Esophagus mucosa (tissue), 1 donor: ENCODE measurements around the gene SPSB4. TPM values are rescaled to one million over a fixed set of nuclear protein-coding genes. Genes with fewer than 3 reads are reported as not detected.
"Not testable (repeated sequence)": the region's sequence is repeated elsewhere in the genome, so short reads cannot be mapped to it uniquely, and the experiment has no call there.

Source experiments
- ATAC-seq: fragments of 200-7000 bp; cut with Tn5 transposase; one replicate; pipeline ENCODE4 v1.9.1; 2020
- total RNA-seq: library from RNA; stranded (reverse); gene quantifications from one replicate; pipeline ENCODE4 v1.2.4, GENCODE V29; 2023
- donor health status: DM: yes; HTN: yes; CAD: no.

Gene SPSB4
- total RNA-seq, 1 donor from 2014 or later: not detected

DNA sequence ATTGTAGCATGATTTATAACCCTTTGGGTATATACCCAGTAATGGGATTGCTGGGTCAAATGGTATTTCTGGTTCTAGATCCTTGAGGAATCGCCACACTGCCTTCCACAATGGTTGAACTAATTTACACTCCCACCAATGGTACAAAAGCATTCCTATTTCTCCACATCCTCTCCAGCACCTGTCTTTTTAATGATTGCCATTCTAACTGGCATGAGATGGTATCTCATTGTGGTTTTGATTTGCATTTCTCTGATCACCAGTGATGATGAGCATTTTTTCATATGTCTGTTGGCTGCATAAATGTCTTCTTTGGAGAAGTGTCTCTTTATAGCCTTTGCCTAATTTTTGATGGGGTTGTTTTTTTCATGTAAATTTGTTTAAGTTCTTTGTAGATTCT lies 66.8 kb downstream of the SPSB4 start:
- ATAC-seq: not testable (repeated sequence)

DNA sequence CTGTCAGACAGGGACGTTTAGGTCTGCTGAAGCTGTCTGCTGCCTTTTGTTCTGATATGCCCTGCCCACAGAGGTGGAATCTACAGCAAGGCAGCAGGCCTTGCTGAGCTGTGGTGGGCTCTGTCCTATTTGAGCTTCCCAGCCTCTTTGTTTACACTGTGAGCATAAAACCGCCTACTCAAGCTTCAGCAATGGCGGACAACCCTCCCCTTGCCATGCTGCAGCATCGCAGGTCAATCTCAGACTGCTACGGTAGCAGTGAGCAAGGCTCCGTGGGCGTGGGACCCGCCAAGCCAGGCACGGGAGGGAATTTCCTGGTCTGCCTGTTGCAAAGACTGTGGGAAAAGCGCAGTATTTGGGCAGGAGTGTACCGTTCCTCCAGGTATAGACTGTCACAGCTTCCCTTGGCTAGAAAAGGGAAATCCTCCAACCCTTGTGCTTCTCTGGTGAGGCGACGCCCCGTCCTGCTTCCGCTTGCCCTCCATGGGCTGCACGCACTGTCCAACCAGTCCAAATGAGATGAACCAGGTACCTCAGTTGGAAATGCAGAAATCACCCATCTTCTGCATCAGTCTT lies 71.4 kb downstream of the SPSB4 start:
- ATAC-seq: no peak

DNA sequence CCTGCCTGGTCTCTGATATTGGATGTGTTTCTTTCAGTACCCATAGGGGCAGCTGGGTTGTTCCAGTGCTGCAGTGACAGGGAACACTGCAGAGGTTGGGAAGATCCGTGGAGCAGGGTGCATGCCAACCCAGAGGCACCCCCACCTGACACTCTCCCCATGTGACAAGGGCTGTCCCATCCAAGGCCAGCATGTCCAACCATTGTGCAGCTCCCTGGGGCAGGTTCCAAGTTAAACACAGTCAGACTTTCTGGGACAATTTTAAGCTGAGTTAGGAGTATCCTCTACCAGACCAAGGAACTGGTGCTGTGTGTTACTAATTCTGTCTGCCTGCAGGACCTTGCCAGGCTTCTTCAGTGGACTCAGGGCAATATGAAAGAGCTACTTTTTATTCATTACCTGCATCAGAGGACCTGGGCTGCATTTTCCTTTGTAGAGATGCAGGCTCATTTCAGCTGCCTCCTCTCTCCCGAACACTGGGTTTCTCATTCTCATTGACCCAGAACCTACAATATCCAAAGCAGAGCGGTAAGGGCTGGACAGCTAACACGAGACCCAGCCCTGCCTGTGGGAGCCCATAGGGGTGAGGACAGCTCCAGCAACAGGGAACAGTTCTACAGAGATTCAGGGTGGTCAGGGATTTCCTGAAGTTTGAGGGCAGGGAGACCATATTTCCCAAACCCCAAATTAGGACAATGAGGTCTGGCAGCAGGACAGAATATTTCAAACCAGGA lies 72.7 kb downstream of the SPSB4 start:
- no peak for ATAC-seq

DNA sequence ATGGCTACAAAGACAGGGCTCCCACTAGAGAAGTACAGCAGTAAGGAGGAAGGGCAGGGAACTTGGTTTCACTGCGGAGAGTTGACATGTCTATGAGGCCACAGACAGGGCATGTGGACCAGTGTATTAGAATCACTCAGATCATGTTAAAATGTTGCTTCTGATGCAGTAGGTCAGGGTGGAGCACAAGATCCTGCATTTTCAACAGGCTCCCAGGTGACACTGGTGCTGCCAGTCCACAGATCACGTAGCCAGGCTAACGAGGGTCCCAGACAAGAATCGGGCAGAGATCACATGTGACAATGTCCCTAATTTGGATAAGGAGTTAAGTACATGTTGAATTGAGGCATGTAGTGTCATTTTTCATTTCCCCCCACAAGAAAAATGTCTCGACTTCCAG lies 73.6 kb downstream of the SPSB4 start:
- ATAC-seq: no peak

DNA sequence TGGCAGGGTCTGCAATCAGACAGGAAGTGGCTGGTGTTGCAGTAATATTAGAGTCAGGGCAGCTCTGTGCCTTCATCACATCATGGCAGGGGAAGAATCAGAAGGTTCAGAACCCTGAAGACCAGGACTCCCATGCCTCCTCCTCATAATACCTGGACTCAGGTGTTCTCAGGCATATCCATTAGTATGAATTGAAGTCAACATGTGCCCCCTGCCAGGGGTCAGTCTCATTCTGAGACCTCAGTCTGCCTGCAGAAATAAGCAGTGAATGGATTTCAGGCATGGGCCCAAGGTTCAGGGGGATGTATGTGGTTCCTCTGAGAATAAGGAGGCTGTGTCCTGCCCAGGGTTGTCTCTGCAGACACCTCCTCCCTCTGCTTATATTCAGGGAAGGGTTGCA lies 74.2 kb downstream of the SPSB4 start:
- no peak for ATAC-seq

DNA sequence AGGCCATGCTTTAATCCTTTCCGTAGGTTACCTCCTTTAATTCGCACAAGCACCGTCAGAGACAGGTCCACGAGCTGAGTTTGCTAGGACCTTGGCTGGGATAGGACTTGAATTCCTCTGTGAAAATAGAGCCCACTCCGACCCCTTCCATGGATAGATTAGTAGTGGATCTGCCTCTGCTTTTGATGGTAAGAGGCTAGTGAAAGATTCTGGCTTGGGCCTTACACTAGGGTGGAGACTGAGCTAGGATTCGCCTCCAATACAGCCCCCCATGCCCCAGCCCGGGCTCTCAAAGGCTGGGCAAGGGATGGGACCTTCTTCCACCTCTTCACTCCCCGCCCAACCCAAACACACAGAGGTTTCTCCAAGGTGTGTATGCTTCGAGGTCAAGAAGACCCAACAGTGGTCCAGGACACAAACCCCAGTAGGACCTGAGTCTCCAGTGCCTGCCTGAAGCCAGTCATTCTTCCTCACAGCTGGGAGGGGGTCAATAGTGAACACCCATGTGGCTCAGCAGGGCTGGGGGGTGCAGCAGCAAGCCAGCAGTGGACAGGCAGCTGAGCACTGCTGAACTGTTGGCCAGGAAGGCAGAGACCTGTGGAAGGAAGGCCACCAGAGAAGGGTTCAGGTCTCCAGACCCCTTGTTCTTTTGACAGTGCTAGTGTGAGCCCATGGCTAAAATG lies 75.7 kb downstream of the SPSB4 start:
- ATAC-seq: no peak

DNA sequence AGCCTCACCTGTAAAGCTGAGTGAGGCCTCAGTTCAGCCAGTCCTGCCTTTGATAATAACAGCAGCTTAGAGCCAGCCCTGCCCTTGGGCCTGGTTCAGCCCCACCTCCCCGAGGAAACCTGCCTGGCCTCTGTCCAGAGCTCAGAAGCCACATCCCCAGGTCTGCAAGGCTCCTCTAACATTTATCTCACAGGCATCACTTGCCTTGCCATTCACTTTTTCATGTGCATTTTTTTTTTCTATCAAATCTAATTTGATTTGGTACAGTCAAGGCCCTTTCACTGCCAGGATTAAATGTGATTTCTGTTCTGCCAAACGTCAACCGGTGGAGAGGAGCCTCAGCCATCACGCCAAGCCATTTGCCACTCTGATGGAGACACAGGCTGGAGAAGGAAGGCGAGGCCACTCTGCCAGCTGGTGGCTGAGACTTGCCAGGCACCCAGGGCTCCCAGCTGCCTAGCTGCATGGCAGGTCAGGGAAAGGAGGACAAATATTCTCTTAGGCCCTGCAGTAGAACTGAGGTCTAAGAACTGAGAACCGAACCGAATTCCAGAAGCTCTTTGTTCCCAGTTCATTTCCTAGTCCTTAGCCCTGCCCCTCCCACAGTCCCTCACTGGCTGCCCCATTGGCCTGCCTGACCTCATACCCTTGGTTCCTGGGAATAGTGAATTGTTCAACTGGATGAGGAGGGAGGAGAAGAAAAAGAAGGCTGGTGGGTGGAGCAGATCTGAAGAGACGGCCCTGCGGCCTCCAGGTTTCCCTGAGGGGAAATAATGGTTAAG lies 76.4 kb downstream of the SPSB4 start:
- ATAC-seq: no peak

DNA sequence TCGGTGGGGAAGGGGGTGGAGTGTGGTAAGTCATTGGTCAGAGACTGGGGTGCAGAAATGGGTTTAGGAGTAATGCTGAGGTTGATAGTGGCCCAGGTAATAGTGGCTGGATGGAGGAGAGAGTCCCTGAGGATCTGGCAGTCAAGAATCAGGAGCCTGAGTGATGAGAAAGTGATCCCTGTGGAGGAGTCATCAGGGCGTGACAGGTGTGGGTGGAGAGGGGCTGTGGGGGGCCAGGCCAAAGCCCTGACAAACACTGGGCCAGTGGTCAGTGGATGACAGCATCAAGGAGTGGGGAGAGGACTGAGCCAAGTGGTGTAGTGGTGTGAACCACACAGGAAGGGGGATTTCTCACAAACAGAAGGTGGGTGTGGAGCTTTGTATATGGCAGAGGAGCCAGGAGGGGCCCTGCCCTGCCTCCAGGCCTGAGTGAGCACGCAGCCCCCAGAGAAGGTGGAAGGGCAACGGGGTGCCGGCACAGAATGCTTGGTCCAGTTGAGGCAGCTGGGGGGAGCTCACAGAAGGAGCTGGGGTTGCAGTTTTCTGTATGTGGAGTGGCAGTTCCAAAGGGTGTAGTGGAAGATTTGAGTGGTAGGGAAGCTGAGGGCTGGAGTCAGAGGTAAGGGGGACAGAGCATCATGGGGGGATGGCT lies 77.1 kb downstream of the SPSB4 start:
- no peak for ATAC-seq

DNA sequence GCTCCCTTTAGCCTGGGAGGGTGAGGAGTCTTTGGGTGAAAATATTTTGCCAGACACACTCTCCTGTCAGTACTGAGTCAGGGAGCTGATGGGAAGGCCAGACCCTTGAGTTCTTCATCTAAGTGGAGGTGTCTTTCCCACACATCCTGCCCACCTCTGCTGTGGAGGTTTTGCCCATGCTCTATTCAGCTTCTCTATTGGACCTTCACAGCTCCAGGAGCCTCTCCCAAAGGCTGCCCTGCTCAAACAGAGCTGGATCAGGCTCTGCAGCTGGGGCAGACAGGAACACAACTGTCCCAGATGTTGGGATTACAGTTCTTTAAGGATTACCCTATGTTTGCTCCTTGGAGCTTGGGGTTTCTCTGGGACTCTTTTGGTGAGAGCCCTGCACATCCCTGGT lies 77.9 kb downstream of the SPSB4 start:
- no peak for ATAC-seq

DNA sequence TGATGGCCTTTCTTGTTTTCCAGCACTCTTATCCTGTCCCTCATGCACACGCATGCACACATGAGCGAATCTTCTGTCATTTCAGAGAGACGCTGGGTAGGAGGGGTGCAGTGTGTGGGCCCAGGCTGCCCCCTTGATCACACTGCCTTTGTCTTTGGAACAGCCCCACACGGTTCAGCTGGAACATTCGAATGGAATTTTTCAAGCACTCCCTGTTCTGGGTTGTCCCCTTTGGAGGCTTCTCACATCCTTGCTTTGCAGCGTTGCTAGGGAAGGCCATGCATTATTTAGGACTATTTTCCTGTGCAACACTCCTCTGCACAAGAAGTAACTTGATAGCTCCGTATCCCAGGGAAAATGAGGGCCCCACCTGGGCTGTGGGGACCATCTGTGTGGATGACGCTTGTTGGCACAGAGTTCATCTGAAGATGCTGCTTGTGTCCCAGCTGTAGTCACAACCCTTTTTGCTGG lies 78.4 kb downstream of the SPSB4 start:
- no peak for ATAC-seq

DNA sequence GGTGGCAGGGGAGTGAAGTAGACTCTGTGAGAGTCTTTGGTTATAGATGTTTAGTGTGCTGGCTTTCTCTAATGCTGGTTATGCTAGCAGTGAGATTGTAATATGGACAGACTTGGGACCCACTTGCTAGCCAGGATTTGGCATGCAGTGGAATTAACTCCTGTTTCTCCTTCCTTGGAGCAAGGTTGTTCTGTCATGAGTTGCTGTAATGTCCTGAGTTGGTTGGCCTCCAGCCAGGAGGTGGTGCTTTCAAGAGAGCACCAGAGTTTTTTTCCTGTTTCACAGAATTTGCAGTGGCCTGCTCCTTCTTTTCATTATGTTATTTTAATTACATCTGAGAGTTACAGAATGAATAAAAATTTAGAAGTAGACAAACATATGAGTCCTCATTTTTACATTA lies 92.4 kb downstream of the SPSB4 start:
- ATAC-seq: no peak

DNA sequence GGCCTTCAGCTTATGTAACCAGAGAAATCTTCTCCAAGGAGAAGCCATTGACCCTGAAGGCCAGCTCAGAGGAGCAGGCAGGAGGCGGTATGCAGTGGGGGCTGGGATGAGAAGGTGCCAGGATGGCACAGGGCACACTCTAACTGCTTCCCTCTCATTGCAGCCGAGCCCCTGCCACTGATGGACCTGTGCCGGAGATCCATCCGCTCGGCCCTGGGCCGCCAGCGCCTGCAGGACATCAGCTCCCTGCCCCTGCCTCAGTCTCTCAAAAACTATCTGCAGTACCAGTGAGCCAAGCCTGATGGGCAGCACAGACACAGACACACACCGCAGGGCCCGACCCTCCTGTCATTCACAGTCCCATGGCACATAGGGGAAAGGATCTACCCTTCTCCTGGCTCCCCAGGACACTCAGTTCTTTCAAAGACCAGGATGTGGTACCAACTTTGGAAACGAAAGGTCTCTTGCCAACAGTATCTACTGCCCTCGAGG lies 95.9 kb downstream of the SPSB4 start:
- ATAC-seq: no peak

DNA sequence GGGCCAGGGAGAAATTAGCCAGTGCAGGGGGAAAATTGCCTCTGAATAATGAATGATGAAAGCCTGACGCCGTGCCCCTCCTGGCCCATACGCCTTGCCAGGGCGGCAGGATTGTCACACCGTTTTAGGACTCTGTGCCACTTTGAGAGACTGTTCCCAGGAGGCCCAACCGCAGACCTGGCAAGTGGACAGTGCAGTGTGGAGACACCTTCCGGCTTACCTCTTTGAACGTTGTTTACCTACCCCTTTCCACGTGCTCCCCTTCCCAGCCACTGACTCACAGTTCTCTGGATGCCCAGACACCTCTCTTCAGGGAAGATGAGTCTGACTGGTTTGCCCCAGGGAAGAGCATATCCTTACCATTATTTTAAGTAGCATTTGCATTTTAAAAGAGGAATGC lies 96.5 kb downstream of the SPSB4 start:
- ATAC-seq: no peak

DNA sequence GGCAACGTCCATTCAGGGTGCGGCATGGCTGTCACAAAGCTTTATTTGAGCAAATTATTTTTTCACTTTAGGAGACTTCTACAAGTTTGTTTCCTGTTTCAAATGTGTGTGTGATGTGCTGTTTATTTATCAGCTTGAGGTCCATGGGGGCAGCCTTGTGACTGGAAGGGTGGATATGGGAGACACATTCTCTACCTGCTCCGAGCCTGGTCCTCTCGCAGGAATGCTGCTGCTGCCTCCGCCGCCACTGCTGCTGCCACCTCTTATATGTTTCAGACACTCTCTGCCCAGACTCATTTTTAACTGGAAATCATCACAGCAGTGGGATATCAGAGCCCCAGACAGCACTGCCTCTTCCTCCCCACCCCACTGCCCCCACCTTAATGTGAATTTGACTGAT lies 97.0 kb downstream of the SPSB4 start:
- ATAC-seq: no peak

DNA sequence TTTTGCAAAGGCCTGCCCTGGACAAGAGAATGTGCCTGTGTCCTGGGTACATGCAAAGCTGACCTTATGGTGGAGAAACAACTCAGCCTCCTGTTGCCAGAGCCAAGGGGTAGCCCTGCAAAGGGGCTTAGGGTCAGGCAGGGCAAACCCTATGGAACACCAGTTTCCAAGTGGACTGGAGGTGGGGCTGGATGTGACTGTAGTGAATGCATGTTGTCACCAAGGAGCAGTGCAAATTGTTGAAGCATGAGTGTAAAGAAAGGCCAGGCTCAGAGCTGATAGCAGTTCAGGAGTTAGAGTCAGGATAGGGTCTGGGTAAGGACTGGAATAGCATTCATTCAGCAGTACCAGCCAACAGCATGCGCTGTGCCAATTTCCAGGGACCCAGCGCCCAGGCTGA lies 97.6 kb downstream of the SPSB4 start:
- no peak for ATAC-seq

DNA sequence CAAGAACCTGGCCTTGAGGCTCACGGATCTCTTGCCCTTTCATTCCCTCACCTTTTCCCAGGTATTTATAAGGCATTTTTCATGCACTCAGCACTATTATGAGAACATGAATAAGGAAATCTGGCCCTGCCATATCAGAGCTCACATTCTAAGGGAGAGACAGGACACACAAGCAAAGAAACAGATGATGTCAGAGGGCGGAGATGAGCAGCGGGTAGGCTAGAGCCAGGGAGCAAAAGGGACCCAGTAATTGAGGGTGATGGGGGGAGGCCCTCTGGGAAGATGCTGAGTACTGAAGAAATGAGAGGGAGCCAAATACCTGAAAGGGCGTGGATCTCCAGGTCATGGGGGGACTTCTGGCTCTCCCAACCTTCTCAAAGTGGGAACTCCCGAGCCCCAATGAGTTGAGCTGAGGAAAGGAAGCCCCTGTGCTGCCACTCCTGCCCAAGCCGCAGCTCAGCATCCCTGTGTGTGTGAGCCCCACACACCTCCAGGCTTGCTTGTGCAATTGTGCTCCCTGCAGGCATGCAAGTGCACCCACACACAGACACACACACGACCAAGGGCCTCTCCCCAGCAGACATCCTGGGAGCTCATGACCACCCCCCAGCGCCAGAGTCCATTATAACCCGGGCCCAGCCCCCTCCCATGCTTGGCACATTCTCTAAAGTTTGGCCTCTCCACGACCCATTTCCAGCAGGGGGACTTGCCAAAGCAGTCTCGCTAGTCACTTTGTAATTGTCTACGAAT lies 99.1 kb downstream of the SPSB4 start:
- no peak for ATAC-seq

DNA sequence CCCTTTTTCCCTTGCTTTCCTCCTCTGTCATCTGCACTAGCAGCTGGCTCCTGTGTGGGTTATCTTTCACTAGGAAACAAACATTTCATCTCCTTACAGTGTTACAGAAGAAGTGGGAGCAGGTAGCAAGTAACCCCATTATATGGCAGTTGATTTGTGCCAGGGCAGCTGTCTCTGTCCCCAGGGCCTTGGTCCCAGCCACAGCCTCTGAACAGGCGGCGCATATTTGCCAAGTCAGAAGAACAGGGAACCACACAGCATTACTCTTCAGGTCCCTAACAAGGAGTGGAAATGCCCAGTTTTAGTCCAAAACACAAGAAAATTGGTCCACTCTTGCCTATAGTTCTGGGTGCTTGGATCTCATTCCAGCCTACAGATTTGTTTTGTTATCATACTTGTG lies 99.8 kb downstream of the SPSB4 start:
- ATAC-seq: no peak

DNA sequence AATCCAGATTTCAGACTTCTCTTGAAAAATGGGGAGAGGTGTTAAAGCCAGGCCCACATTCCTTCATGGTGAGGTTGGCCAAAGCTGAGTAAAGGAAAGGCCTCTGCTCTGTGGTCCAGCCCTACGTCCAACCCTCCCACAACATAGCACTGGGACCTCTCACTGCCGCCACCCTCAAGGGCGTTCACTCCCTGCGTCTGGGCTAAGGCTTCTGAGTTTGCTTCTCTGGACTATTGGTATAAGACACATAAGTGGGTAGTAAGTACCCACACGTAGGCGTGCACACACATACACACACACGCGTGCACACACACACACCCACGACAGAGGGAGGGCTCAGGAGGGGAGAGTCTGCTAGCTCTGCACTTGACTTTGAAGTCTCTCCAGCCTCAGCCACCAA lies 100.3 kb downstream of the SPSB4 start:
- ATAC-seq: no peak

DNA sequence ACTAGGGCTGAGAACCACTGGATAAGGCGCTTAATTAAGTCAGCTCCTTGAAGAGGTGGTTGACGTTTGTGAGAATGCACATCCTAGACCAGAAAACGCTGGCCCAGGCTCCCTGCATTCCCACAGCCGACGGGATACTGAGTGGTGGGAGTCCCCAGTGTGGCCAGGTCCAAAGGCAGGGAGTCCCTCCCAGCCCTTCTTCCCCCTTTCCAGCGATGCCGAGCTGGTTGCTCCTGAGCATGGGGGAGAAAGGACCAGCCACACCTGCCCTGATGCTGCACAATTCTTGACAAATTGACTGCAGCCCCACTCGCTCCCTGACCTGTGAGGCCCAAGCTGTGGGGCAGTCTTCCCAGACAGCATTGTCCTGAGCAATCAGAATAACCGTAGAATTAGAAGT lies 101.0 kb downstream of the SPSB4 start:
- ATAC-seq: no peak

DNA sequence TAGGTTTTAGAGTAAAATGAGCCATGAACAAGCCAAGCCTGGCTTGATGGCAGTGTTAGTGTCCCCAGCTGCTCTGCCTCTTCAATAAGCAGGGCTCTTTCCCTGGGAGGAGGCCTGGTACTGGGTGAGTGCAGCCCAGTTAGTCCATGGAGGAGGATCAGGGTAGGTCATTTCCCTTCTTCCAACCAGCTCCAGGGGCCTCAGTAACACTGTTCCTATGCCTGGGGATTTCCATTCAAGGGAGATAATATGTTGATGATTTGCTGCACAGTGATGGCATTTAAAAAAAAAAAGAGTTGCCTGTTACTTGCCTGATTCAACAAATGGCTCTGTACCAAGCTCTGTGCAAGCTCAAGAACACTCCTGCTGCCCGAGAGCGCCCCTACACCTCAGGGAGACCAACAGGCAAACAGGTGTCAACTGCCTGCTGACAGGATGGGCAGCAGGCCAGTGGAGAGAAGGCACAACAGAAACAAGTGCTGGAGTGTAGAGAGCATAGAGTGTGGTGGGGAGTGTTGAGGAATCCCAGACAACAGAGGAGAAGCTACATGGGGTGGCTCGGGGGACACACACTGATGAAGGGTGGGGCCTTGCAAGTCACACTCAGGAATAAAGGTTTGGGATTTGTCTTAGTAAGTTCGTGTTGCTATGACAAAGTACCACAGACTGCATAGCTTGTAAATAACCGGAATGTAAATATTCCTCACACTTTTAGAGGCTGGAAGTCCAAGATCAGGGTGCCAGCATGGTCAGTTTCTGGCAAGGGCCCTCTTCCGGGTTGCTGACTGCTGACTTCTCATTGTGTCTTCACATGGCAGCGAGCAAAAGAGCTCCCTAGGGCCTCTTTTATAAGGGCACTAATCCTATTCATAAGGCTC lies 101.9 kb downstream of the SPSB4 start:
- ATAC-seq: no peak

DNA sequence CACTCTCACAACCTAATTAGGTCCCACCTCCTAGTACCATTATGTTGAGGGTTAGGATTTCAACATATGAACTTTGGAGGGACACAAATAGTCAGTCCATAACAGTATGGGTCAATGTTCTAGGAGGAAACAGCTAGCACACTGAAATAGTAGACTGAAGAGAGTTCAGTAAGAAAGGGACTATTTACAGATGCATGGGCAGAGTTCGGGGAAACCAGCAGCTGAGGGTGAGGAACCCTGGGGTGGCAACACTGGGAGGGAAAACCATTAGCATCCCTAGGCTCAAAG lies 102.5 kb downstream of the SPSB4 start:
- ATAC-seq: no peak
